Measurements from ENCODE around the gene ROR2. TPM values are rescaled to one million over a fixed set of nuclear protein-coding genes. Genes with fewer than 3 reads are reported as not detected.

The ROR2 gene
- total RNA-seq, 2 donors from 2014 or later: 0.21 to 0.68 TPM

DNA sequence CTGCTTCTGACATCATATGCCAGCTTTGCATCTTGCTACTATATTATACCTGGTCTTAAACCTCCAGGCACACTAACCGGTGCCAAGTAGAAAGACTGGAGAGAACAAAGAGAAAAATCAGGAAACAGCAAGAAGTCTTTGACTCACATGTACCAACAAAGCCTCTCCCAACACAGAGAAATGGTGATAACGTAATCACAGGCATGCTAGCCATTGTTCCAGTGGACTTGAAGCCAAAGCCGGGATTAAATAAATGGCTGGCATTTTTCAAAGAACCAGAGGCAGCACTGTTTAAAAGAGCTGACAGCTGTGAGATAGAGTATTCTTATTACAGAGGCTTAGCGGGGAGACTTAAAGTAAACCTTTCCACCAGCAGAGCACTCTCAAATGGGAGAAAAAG, 378.0 kb downstream of the ROR2 start:
- Histone ChIP-seq H3K27ac (no peak overlapping the region), H3K4me1 (ENCODE audit: control insufficient read depth in 1 of 2, low read depth in 2 of 2) (no peaks in the 10 kb centered on the region), H3K27me3 (replicated peaks; ENCODE audit: insufficient read depth) (no peaks in the 10 kb centered on the region), H3K4me3 (no peak overlapping the region), H3K9me3 (no peaks in the 10 kb centered on the region), H3K36me3 (no peaks in the 10 kb centered on the region)
- TF ChIP-seq, protein P1, sequence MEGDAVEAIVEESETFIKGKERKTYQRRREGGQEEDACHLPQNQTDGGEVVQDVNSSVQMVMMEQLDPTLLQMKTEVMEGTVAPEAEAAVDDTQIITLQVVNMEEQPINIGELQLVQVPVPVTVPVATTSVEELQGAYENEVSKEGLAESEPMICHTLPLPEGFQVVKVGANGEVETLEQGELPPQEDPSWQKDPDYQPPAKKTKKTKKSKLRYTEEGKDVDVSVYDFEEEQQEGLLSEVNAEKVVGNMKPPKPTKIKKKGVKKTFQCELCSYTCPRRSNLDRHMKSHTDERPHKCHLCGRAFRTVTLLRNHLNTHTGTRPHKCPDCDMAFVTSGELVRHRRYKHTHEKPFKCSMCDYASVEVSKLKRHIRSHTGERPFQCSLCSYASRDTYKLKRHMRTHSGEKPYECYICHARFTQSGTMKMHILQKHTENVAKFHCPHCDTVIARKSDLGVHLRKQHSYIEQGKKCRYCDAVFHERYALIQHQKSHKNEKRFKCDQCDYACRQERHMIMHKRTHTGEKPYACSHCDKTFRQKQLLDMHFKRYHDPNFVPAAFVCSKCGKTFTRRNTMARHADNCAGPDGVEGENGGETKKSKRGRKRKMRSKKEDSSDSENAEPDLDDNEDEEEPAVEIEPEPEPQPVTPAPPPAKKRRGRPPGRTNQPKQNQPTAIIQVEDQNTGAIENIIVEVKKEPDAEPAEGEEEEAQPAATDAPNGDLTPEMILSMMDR (IDR thresholded peaks at IDR 0.05): no peak
- ATAC-seq (ENCODE audit: insufficient number of reproducible peaks, low FRiP score, low read depth) (no peak), DNase-seq (ENCODE audit: low spot score) (no peak)

DNA sequence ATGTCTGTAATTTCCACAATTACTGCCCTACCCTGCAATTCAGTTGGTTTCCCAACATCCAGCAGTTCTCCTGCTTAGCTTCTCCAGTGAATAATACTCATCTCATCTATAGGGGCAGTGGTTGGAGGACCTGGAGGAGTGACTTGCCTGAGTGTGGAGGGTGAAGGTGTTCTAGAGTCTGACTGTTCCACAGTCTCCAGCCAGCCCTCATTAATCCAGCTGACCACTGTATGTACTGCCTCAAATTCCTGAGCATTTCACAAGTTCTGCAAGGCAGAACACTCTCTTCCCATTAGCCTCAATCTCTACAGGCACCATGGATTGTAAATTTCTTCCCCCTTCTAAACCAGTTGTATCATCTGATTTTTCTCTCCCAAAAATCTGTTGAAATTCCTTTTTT, 379.0 kb downstream of the ROR2 start:
- H3K27me3 ChIP-seq (replicated peaks; ENCODE audit: insufficient read depth): no peaks in the 10 kb centered on the region
- ATAC-seq (ENCODE audit: insufficient number of reproducible peaks, low FRiP score, low read depth): no peak
- H3K4me3 ChIP-seq: no peak overlapping the region
- no peaks in the 10 kb centered on the region for H3K9me3 ChIP-seq
- TF ChIP-seq, protein P1 (IDR thresholded peaks at IDR 0.05): no peak
- no peak overlapping the region for H3K27ac ChIP-seq
- no peaks in the 10 kb centered on the region for H3K36me3 ChIP-seq
- H3K4me1 ChIP-seq (ENCODE audit: control insufficient read depth in 1 of 2, low read depth in 2 of 2): no peaks in the 10 kb centered on the region
- DNase-seq (ENCODE audit: low spot score): no peak

DNA sequence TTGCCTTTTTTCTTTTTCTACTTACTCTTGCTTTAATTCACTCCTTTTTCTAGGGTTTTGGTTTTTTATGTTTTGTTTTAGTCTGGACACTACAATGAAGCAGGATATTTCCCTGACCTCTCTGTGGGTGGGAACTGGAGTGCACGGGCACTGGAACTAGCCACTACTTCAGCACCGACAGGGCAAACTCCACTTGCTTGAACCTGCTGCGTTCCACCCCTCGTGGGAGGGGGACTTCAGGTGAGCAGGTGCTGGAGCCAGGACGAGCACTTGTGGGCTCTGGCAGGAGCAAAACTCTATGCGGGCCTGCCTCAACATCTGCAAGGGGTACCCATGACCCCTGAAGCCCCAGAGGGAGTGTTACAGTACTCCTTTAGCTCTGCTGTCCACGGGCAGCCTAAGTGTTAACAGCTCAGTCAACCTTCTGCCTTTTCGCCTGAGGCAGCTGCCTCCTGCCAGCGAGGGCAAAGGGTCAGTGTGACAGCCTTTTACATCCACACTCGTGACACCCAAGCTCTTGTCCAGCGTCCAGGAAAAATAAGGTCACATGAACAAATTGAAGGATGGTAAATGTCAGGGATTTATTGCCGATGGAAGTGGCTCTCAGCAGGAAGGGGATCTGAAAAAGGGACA, 382.3 kb downstream of the ROR2 start:
- no peak for ATAC-seq (ENCODE audit: insufficient number of reproducible peaks, low FRiP score, low read depth)
- TF ChIP-seq, protein P1 (IDR thresholded peaks at IDR 0.05): no peak
- H3K9me3 ChIP-seq: no peaks in the 10 kb centered on the region

DNA sequence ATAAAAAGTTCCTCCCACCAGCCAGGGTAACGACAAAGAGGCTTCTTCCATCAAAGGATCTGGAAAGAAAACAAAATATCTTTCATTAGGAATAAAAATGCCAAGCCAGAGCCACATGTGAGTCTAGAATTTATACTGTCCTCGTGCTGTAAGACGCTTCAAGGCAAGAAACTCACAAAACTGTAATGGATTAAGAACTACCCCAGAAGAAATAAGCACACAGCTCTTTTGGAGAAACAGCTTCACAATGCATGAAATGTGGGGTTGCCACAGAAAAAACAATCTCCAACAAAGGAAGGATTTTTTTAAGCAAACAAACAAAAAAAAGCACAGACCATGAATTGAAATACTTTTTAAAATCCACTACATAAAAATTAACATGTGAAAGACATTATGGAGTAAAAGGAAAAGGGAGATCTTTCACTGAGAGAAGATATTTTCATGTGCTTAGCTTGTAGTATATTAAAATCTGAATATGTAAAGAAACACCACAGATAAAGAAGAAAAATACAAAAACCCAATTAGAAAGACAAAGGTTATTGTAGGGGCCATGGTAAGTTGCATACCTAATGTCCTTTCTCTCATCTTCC, 385.9 kb downstream of the ROR2 start:
- no peak overlapping the region for H3K4me3 ChIP-seq
- H3K27me3 ChIP-seq (replicated peaks; ENCODE audit: insufficient read depth): no peaks in the 10 kb centered on the region
- ATAC-seq (ENCODE audit: insufficient number of reproducible peaks, low FRiP score, low read depth): no peak
- H3K36me3 ChIP-seq: no peaks in the 10 kb centered on the region
- no peaks in the 10 kb centered on the region for H3K4me1 ChIP-seq (ENCODE audit: control insufficient read depth in 1 of 2, low read depth in 2 of 2)
- H3K27ac ChIP-seq: no peak overlapping the region
- H3K9me3 ChIP-seq: no peaks in the 10 kb centered on the region
- TF ChIP-seq, protein P1 (IDR thresholded peaks at IDR 0.05): no peak
- DNase-seq (ENCODE audit: low spot score): no peak

More for the DNA sequence above, 382.3 kb downstream of the ROR2 start:
- Histone ChIP-seq H3K27me3 (replicated peaks; ENCODE audit: insufficient read depth) (no peaks in the 10 kb centered on the region), H3K4me3 (no peak overlapping the region), H3K36me3 (no peaks in the 10 kb centered on the region), H3K4me1 (ENCODE audit: control insufficient read depth in 1 of 2, low read depth in 2 of 2) (no peaks in the 10 kb centered on the region), H3K27ac (no peak overlapping the region)
- DNase-seq (ENCODE audit: low spot score): no peak

DNA sequence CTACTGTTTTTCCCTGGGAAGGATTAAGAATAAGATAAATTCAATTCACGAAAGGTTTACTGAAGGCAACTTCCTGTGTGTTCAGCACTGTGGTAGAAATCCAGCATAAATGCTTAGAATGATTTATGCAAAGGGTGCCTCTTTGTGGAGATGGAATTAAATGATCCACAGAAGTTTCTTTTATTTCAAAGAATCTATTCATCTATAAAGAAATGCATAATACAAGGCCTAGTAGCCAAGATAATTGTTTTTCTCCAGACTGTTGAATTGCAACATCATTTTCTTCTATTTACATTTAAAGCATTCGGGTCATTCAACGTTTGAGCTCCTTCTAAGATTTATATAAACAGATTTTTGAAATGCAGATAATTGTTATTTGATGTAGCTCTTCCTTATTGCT, 387.6 kb downstream of the ROR2 start:
- Histone ChIP-seq H3K9me3 (no peaks in the 10 kb centered on the region), H3K27ac (no peak overlapping the region), H3K4me3 (no peak overlapping the region), H3K27me3 (replicated peaks; ENCODE audit: insufficient read depth) (no peaks in the 10 kb centered on the region), H3K36me3 (no peaks in the 10 kb centered on the region), H3K4me1 (ENCODE audit: control insufficient read depth in 1 of 2, low read depth in 2 of 2) (no peaks in the 10 kb centered on the region)
- TF ChIP-seq, protein P1 (IDR thresholded peaks at IDR 0.05): no peak
- ATAC-seq (ENCODE audit: insufficient number of reproducible peaks, low FRiP score, low read depth) (no peak), DNase-seq (ENCODE audit: low spot score) (no peak)

All from thoracic aorta (tissue), 2 donors.